Measurements from ENCODE around the gene OR10J4.
"Not testable (repeated sequence)": the region's sequence is repeated elsewhere in the genome, so short reads cannot be mapped to it uniquely, and the experiment has no call there.

OR10J4 gene

GRCh38 chr1:159442428-159442827, 10.4 kb downstream of the OR10J4 start:
- H3K27ac ChIP-seq: no peak overlapping the region
- H4K20me1 ChIP-seq: no peaks in the 10 kb centered on the region
- no peaks in the 10 kb centered on the region for H3K4me1 ChIP-seq
- H3K4me2 ChIP-seq: no peak overlapping the region
- H3K9me3 ChIP-seq: no peaks in the 10 kb centered on the region
- no peaks in the 10 kb centered on the region for H3K27me3 ChIP-seq
- H3K9ac ChIP-seq: no peak overlapping the region
- no peak for TF ChIP-seq Cebpa-rat (IDR thresholded peaks at IDR 0.05)
- H3K36me3 ChIP-seq: no peaks in the 10 kb centered on the region
- no peak overlapping the region for H3K4me3 ChIP-seq

- Histone ChIP-seq H3K9ac (no peak overlapping the region), H3K27ac (no peak overlapping the region), H3K4me2 (no peak overlapping the region), H4K20me1 (no peaks in the 10 kb centered on the region), H3K4me3 (no peak overlapping the region), H3K9me3 (no peaks in the 10 kb centered on the region), H3K4me1 (no peaks in the 10 kb centered on the region), H3K27me3 (no peaks in the 10 kb centered on the region), H3K36me3 (no peaks in the 10 kb centered on the region)
- no peak for TF ChIP-seq Cebpa-rat (IDR thresholded peaks at IDR 0.05)
Observed at GRCh38 chr1:159443066-159443750, 11.2 kb downstream of the OR10J4 start.

GRCh38 chr1:159444511-159444910, 12.5 kb downstream of the OR10J4 start:
- no peaks in the 10 kb centered on the region for H3K27me3 ChIP-seq
- peaks cover 6% of the 10 kb centered on the region; the same call in 1 of the 2 replicates for H3K9me3 ChIP-seq
- no peak overlapping the region for H3K9ac ChIP-seq
- no peaks in the 10 kb centered on the region for H3K4me1 ChIP-seq
- H3K36me3 ChIP-seq: no peaks in the 10 kb centered on the region
- no peak overlapping the region for H3K4me2 ChIP-seq
- TF ChIP-seq Cebpa-rat (IDR thresholded peaks at IDR 0.05): no peak
- H3K4me3 ChIP-seq: no peak overlapping the region
- H3K27ac ChIP-seq: no peak overlapping the region
- no peaks in the 10 kb centered on the region for H4K20me1 ChIP-seq

- no peaks in the 10 kb centered on the region for H3K27me3 ChIP-seq
- no peaks in the 10 kb centered on the region for H4K20me1 ChIP-seq
- no peaks in the 10 kb centered on the region for H3K36me3 ChIP-seq
- no peak for TF ChIP-seq Cebpa-rat (IDR thresholded peaks at IDR 0.05)
- H3K27ac ChIP-seq: no peak overlapping the region
- H3K9me3 ChIP-seq: peaks cover 6% of the 10 kb centered on the region; the same call in 1 of the 2 replicates
- H3K4me2 ChIP-seq: no peak overlapping the region
- no peak overlapping the region for H3K4me3 ChIP-seq
- no peaks in the 10 kb centered on the region for H3K4me1 ChIP-seq
- no peak overlapping the region for H3K9ac ChIP-seq
Observed at GRCh38 chr1:159448181-159448580, 16.2 kb downstream of the OR10J4 start.

- H3K27me3 ChIP-seq, H3K4me1 ChIP-seq, H3K4me2 ChIP-seq, H3K9ac ChIP-seq, H4K20me1 ChIP-seq, H3K9me3 ChIP-seq, H3K36me3 ChIP-seq, H3K4me3 ChIP-seq, H3K27ac ChIP-seq: not testable (repeated sequence)
Observed at GRCh38 chr1:159449605-159450004, 17.6 kb downstream of the OR10J4 start.

GRCh38 chr1:159459551-159459950, 27.5 kb downstream of the OR10J4 start:
- Histone ChIP-seq H3K27ac (no peak overlapping the region), H3K4me1 (no peaks in the 10 kb centered on the region), H3K4me3 (no peak overlapping the region), H3K9me3 (peaks cover 18% of the 10 kb centered on the region), H3K9ac (no peak overlapping the region), H4K20me1 (no peaks in the 10 kb centered on the region), H3K4me2 (no peak overlapping the region), H3K36me3 (no peaks in the 10 kb centered on the region), H3K27me3 (no peaks in the 10 kb centered on the region)
- no peak for TF ChIP-seq Cebpa-rat (IDR thresholded peaks at IDR 0.05)

GRCh38 chr1:159465191-159465603, 33.2 kb downstream of the OR10J4 start:
- H3K4me2 ChIP-seq: no peak overlapping the region
- H3K9ac ChIP-seq: no peak overlapping the region
- TF ChIP-seq Cebpa-rat (IDR thresholded peaks at IDR 0.05): no peak
- no peaks in the 10 kb centered on the region for H4K20me1 ChIP-seq
- H3K4me1 ChIP-seq: no peaks in the 10 kb centered on the region
- H3K9me3 ChIP-seq: peaks cover 18% of the 10 kb centered on the region
- no peak overlapping the region for H3K27ac ChIP-seq
- H3K27me3 ChIP-seq: no peaks in the 10 kb centered on the region
- H3K36me3 ChIP-seq: no peaks in the 10 kb centered on the region
- H3K4me3 ChIP-seq: no peak overlapping the region

GRCh38 chr1:159468321-159468720, 36.3 kb downstream of the OR10J4 start:
- H3K27me3 ChIP-seq: no peaks in the 10 kb centered on the region
- H3K9ac ChIP-seq: no peak overlapping the region
- H3K36me3 ChIP-seq: no peaks in the 10 kb centered on the region
- TF ChIP-seq Cebpa-rat (IDR thresholded peaks at IDR 0.05): no peak
- H3K4me2 ChIP-seq: no peak overlapping the region
- no peak overlapping the region for H3K4me3 ChIP-seq
- no peaks in the 10 kb centered on the region for H4K20me1 ChIP-seq
- no peaks in the 10 kb centered on the region for H3K4me1 ChIP-seq
- no peaks in the 10 kb centered on the region for H3K9me3 ChIP-seq
- H3K27ac ChIP-seq: no peak overlapping the region

- no peaks in the 10 kb centered on the region for H4K20me1 ChIP-seq
- no peaks in the 10 kb centered on the region for H3K27me3 ChIP-seq
- H3K9ac ChIP-seq: no peak overlapping the region
- no peaks in the 10 kb centered on the region for H3K9me3 ChIP-seq
- H3K4me2 ChIP-seq: no peak overlapping the region
- no peak overlapping the region for H3K4me3 ChIP-seq
- TF ChIP-seq Cebpa-rat (IDR thresholded peaks at IDR 0.05): no peak
- H3K36me3 ChIP-seq: no peaks in the 10 kb centered on the region
- no peak overlapping the region for H3K27ac ChIP-seq
- no peaks in the 10 kb centered on the region for H3K4me1 ChIP-seq
Observed at GRCh38 chr1:159469921-159470533, 38.0 kb downstream of the OR10J4 start.

GRCh38 chr1:159473335-159473734, 41.3 kb downstream of the OR10J4 start:
- H3K27ac ChIP-seq: no peak overlapping the region
- TF ChIP-seq Cebpa-rat (IDR thresholded peaks at IDR 0.05): no peak
- H3K9ac ChIP-seq: no peak overlapping the region
- H3K4me3 ChIP-seq: no peak overlapping the region
- no peaks in the 10 kb centered on the region for H3K36me3 ChIP-seq
- no peaks in the 10 kb centered on the region for H4K20me1 ChIP-seq
- H3K27me3 ChIP-seq: no peaks in the 10 kb centered on the region
- H3K4me1 ChIP-seq: no peaks in the 10 kb centered on the region
- H3K9me3 ChIP-seq: no peaks in the 10 kb centered on the region
- no peak overlapping the region for H3K4me2 ChIP-seq

Measured in BLaER1 (cell line).